Measurements from ENCODE around the gene ALDH16A1. TPM values are rescaled to one million over a fixed set of nuclear protein-coding genes. Genes with fewer than 3 reads are reported as not detected.

ALDH16A1 gene
- total and polyA plus RNA-seq, 2 donors (not counting 1 experiment from before 2014, with no cell fraction given): 2.4 to 24.9 TPM

DNA sequence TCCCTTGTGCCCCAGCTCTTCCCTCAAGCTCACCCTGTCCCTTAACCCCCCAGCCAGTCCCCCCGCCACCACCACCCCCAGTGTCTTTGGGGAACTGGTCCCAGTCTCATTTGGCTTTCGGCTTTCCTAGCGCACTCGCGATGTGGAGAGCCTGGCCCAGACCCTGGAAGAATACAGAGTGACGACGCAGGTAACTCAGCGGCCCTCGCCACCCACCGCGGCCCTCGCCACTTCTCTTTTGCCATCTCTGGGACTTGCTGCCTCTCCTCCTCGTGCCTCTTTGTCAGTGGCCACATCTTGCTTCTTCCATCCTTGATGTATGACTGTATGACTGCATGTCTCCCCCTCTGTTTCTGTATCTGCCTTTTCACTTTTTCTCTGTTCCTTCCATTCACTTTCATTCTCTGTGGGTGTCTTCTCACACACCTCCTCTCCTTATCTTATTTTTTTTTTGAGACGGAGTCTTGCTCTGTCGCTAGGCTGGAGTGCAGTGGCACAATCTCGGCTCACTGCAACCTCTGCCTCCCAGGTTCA lies 45.5 kb upstream of the ALDH16A1 start:
- no peaks in the 10 kb centered on the region for H3K79me2 ChIP-seq (ENCODE audit: control insufficient read depth, insufficient read depth, low read length)
- no peaks in the 10 kb centered on the region for H3K9me3 ChIP-seq (ENCODE audit: control insufficient read depth, insufficient read depth, low read depth, low read length)
- no peaks in the 10 kb centered on the region for H3K4me1 ChIP-seq (ENCODE audit: control insufficient read depth, extremely low read depth, insufficient read depth, low read length)
- H4K20me1 ChIP-seq (ENCODE audit: control insufficient read depth, extremely low read depth, insufficient read depth, low read length): no peaks in the 10 kb centered on the region
- H3K27ac ChIP-seq (ENCODE audit: insufficient read depth, low read length): no peak overlapping the region
- H2AFZ ChIP-seq (ENCODE audit: low read length): no peak overlapping the region
- no peak overlapping the region for H3K4me3 ChIP-seq (replicated peaks in 1 of 4; ENCODE audit: control extremely low read depth in 1 of 4, insufficient read depth in 1 of 4, low read depth in 3 of 4, low read length in 4 of 4)
- no peak overlapping the region for H3K9ac ChIP-seq (ENCODE audit: insufficient read depth, low read length)
- H3K36me3 ChIP-seq (ENCODE audit: control insufficient read depth, insufficient read depth, low read length): no peaks in the 10 kb centered on the region
- TF ChIP-seq CTCF (conservative IDR thresholded peaks at IDR 0.05 in 1 of 2, IDR thresholded peaks at IDR 0.05 in 1 of 2; ENCODE audit: low read depth in 1 of 2, low read length in 2 of 2) (no peak), EZH2 (IDR thresholded peaks at IDR 0.05; ENCODE audit: low read length, missing control alignments) (no peak)
- no peak for DNase-seq (ENCODE audit: low read depth in 2 of 2)
- H3K27me3 ChIP-seq (ENCODE audit: control insufficient read depth, insufficient read depth, low read length): peaks cover 10% of the 10 kb centered on the region
- H3K4me2 ChIP-seq (ENCODE audit: extremely low read depth, insufficient read depth, low read length): no peak overlapping the region

GRCh38 chr19:49408816-49409440 lies 44.1 kb upstream of the ALDH16A1 start:
- Histone ChIP-seq H3K4me2 (ENCODE audit: extremely low read depth, insufficient read depth, low read length) (no peak overlapping the region), H3K9ac (ENCODE audit: insufficient read depth, low read length) (no peak overlapping the region), H3K36me3 (ENCODE audit: control insufficient read depth, insufficient read depth, low read length) (no peaks in the 10 kb centered on the region), H3K4me3 (replicated peaks in 1 of 4; ENCODE audit: control extremely low read depth in 1 of 4, insufficient read depth in 1 of 4, low read depth in 3 of 4, low read length in 4 of 4) (no peak overlapping the region), H2AFZ (ENCODE audit: low read length) (no peak overlapping the region), H3K4me1 (ENCODE audit: control insufficient read depth, extremely low read depth, insufficient read depth, low read length) (no peaks in the 10 kb centered on the region), H3K27ac (ENCODE audit: insufficient read depth, low read length) (no peak overlapping the region), H3K9me3 (ENCODE audit: control insufficient read depth, insufficient read depth, low read depth, low read length) (no peaks in the 10 kb centered on the region), H4K20me1 (ENCODE audit: control insufficient read depth, extremely low read depth, insufficient read depth, low read length) (no peaks in the 10 kb centered on the region), H3K27me3 (ENCODE audit: control insufficient read depth, insufficient read depth, low read length) (peaks cover 7% of the 10 kb centered on the region), H3K79me2 (ENCODE audit: control insufficient read depth, insufficient read depth, low read length) (no peaks in the 10 kb centered on the region)
- no peak for TF ChIP-seq EZH2 (IDR thresholded peaks at IDR 0.05; ENCODE audit: low read length, missing control alignments)
- no peak for TF ChIP-seq CTCF (conservative IDR thresholded peaks at IDR 0.05 in 1 of 2, IDR thresholded peaks at IDR 0.05 in 1 of 2; ENCODE audit: low read depth in 1 of 2, low read length in 2 of 2)
- DNase-seq (ENCODE audit: low read depth in 2 of 2): peak in 1 of 2 donors; percentile 14

DNA sequence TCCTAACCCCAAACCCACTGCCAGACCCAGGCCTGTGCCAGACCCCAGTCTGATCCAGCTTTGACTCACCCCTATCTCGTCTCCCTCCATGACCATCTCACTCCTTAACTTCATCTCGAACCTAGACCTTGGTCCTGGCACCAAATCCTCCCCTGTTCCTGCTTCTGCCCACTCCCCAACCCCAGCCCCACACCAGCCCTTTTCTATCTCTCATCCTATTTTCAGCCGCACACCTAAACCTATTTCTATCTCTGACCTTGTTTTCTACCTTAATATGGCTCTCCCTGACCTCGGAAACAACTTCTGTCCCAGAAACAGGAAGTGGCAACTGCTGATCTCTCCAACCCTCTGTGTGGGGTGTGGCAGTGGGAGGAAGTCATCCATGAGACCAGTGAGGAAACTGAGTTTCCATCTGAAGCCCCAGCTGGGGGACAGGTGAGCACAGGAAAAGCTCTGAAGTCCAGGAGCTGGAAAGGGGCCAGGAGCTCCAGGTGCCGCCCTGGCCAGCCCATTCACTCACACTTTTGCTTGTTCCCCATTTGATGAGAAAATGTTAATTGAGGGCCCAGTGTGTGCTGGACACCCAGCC lies 43.5 kb upstream of the ALDH16A1 start:
- Histone ChIP-seq H3K9me3 (ENCODE audit: control insufficient read depth, insufficient read depth, low read depth, low read length) (no peaks in the 10 kb centered on the region), H3K9ac (ENCODE audit: insufficient read depth, low read length) (no peak overlapping the region), H3K4me2 (ENCODE audit: extremely low read depth, insufficient read depth, low read length) (no peak overlapping the region), H3K27me3 (ENCODE audit: control insufficient read depth, insufficient read depth, low read length) (peaks cover 4% of the 10 kb centered on the region), H3K36me3 (ENCODE audit: control insufficient read depth, insufficient read depth, low read length) (no peaks in the 10 kb centered on the region), H4K20me1 (ENCODE audit: control insufficient read depth, extremely low read depth, insufficient read depth, low read length) (no peaks in the 10 kb centered on the region), H2AFZ (ENCODE audit: low read length) (no peak overlapping the region), H3K27ac (ENCODE audit: insufficient read depth, low read length) (no peak overlapping the region), H3K4me3 (replicated peaks in 1 of 4; ENCODE audit: control extremely low read depth in 1 of 4, insufficient read depth in 1 of 4, low read depth in 3 of 4, low read length in 4 of 4) (no peak overlapping the region), H3K4me1 (ENCODE audit: control insufficient read depth, extremely low read depth, insufficient read depth, low read length) (no peaks in the 10 kb centered on the region), H3K79me2 (ENCODE audit: control insufficient read depth, insufficient read depth, low read length) (no peaks in the 10 kb centered on the region)
- TF ChIP-seq CTCF (conservative IDR thresholded peaks at IDR 0.05 in 1 of 2, IDR thresholded peaks at IDR 0.05 in 1 of 2; ENCODE audit: low read depth in 1 of 2, low read length in 2 of 2): no peak
- TF ChIP-seq EZH2 (IDR thresholded peaks at IDR 0.05; ENCODE audit: low read length, missing control alignments): no peak
- DNase-seq (ENCODE audit: low read depth in 2 of 2): no peak
